K562 (cell line): ENCODE results near the gene AIF1. TPM values are rescaled to one million over a fixed set of nuclear protein-coding genes. Genes with fewer than 3 reads are reported as not detected.

Experiments
- DNMT1 ChIP-seq: fragments of 450-650 bp; IDR thresholded peaks from 2 replicates; pipeline ENCODE4 v1.6.1; 2016; ENCODE audit warnings: antibody characterized with exemption, mild to moderate bottlenecking
- FIP1L1 ChIP-seq: fragments of 200-400 bp; formaldehyde crosslinking; IDR thresholded peaks from 2 replicates; pipeline ENCODE4 v1.6.1; 2018; ENCODE audit warnings: mild to moderate bottlenecking, low read depth, low read length; ENCODE audit not compliant: poor library complexity, severe bottlenecking
- FOXP1 ChIP-seq: sonication (generic); formaldehyde crosslinking; IDR thresholded peaks from 2 replicates; pipeline ENCODE4 v1.8.0; 2022; ENCODE audit warnings: mild to moderate bottlenecking, missing genetic modification reagents
- MCM2 ChIP-seq: fragments of 450-650 bp; IDR thresholded peaks from 2 replicates; pipeline ENCODE4 v1.6.1; 2017; ENCODE audit warnings: low read depth, mild to moderate bottlenecking
- MIER1 ChIP-seq: fragments of 450-650 bp; IDR thresholded peaks from 2 replicates; pipeline ENCODE4 v1.6.1; 2016; ENCODE audit warnings: antibody characterized with exemption, mild to moderate bottlenecking, low read depth
- NFXL1 ChIP-seq: fragments of 450-650 bp; formaldehyde crosslinking; IDR thresholded peaks from 2 replicates; pipeline ENCODE4 v1.4.0; 2021; ENCODE audit warnings: mild to moderate bottlenecking
- POU5F1 ChIP-seq: fragments of 150-350 bp; IDR thresholded peaks from 2 replicates; pipeline ENCODE4 v1.6.1; 2014; ENCODE audit warnings: borderline replicate concordance, low read length, low read depth, mild to moderate bottlenecking; ENCODE audit not compliant: partially characterized antibody
- REST ChIP-seq, 2 experiments: fragments of 450-650 bp; formaldehyde crosslinking in 1 of 2; IDR thresholded peaks; 2 replicates each; pipeline versions ENCODE4 v1.4.0 to v1.6.1; 2014 to 2020; ENCODE audit warnings: mild to moderate bottlenecking in 2 of 2, borderline replicate concordance in 1 of 2, low read depth in 1 of 2
- STAG1 ChIP-seq: sonication (generic); formaldehyde crosslinking; IDR thresholded peaks from 2 replicates; pipeline ENCODE4 v1.5.0; 2020; ENCODE audit warnings: missing genetic modification reagents, borderline replicate concordance
- SUPT5H ChIP-seq: fragments of 450-650 bp; IDR thresholded peaks from 2 replicates; pipeline ENCODE4 v1.6.1; 2016
- TARDBP ChIP-seq: fragments of 450-650 bp; IDR thresholded peaks from 2 replicates; pipeline ENCODE4 v1.6.1; 2016
- TRIM24 ChIP-seq, 2 experiments: fragments of 450-650 bp; IDR thresholded peaks; 2 replicates each; pipeline ENCODE4 v1.6.1; 2016
- ZNF184 ChIP-seq: sonication (generic); formaldehyde crosslinking; IDR thresholded peaks from 2 replicates; pipeline ENCODE4 v1.5.0; 2020; ENCODE audit warnings: missing genetic modification reagents
- ZNF75A ChIP-seq: fragments of 450-650 bp; formaldehyde crosslinking; IDR thresholded peaks from 2 replicates; pipeline ENCODE4 v1.4.0; 2020; ENCODE audit warnings: mild to moderate bottlenecking
- ZZZ3 ChIP-seq: fragments of 450-650 bp; IDR thresholded peaks from 2 replicates; pipeline ENCODE4 v1.6.1; 2016; ENCODE audit warnings: antibody characterized with exemption, mild to moderate bottlenecking, moderate library complexity
- polyA plus RNA-seq, 8 experiments: library from polyadenylated mRNA; depleted of rRNA in 4 of 8; stranded (reverse) in 5 of 8; unstranded in 3 of 8; fragments of >200 nt; fragmentation: Nextera tagmentation in 2 of 8; fragmentation: Illumina TruSeq in 1 of 8; extraction: Ambion mirVana in 2 of 8; extraction: Trizol in 1 of 8; gene quantifications; 2 replicates each; pipeline versions ENCODE4 v1.2.1 to v1.2.3, GENCODE V29; 2011 to 2014; ENCODE audit warnings: inconsistent platforms in 1 of 8, missing spikeins in 1 of 8
- total RNA-seq, 7 experiments: library from RNA; depleted of rRNA in 6 of 7; stranded (reverse); fragments of >200 nt in 6 of 7; fragmentation: Illumina TruSeq in 2 of 7; extraction: Trizol in 2 of 7; gene quantifications; 2 replicates each; pipeline versions ENCODE4 v1.2.1 to v1.2.3, GENCODE V29; 2011 to 2021; ENCODE audit warnings: low replicate concordance in 1 of 7
- TF ChIP-seq, protein P1 (sequence below): fragments of 450-650 bp; IDR thresholded peaks from 2 replicates; pipeline ENCODE4 v1.6.1; 2018; ENCODE audit warnings: mild to moderate bottlenecking, low read depth; ENCODE audit not compliant: partially characterized antibody

Gene AIF1
- total and polyA plus RNA-seq, 9 of the 15 experiments (the other 6 are each of a cell fraction or from before 2014, with no cell fraction given): 9.4 to 33.4 (median 19.4) TPM

GRCh38 chr6:31663961-31664789, 49.1 kb downstream of the AIF1 start (continued):
- TF ChIP-seq REST (IDR thresholded peaks at IDR 0.05; ENCODE audit: borderline replicate concordance): no peak; the same call in 1 of the 2 replicates
- no peak for TF ChIP-seq REST (CRISPR knock-in tag; IDR thresholded peaks at IDR 0.05; ENCODE audit: low read depth)
- TF ChIP-seq, protein P1, sequence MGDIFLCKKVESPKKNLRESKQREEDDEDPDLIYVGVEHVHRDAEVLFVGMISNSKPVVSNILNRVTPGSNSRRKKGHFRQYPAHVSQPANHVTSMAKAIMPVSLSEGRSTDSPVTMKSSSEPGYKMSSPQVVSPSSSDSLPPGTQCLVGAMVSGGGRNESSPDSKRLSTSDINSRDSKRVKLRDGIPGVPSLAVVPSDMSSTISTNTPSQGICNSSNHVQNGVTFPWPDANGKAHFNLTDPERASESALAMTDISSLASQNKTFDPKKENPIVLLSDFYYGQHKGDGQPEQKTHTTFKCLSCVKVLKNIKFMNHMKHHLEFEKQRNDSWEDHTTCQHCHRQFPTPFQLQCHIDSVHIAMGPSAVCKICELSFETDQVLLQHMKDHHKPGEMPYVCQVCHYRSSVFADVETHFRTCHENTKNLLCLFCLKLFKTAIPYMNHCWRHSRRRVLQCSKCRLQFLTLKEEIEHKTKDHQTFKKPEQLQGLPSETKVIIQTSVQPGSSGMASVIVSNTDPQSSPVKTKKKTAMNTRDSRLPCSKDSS: no peak
- TF ChIP-seq ZNF184 (CRISPR knock-in tag): no peak
- TF ChIP-seq TARDBP: peak; percentile 31; the same call in 1 of the 2 replicates
- peak; percentile 65 for TF ChIP-seq SUPT5H
- TF ChIP-seq NFXL1 (CRISPR knock-in tag): no peak
- no peak for TF ChIP-seq ZZZ3
- peak in 1 of 2 experiments; percentile 38; a peak in 1 of 4 replicates for TF ChIP-seq TRIM24 (IDR thresholded peaks at IDR 0.05)
- TF ChIP-seq MIER1: peak; percentile 59; the same call in 1 of the 2 replicates
- TF ChIP-seq FOXP1 (CRISPR knock-in tag): no peak
- TF ChIP-seq POU5F1: no peak
- TF ChIP-seq STAG1: no peak
- TF ChIP-seq ZNF75A: no peak
- TF ChIP-seq DNMT1: 0 out of 2 replicates have a peak, but pooled peaks have one; percentile 25
- no peak for TF ChIP-seq MCM2
- no peak for TF ChIP-seq FIP1L1
